ENCODE measurements around the gene TOX2.
A peak's percentile ranks its signal among the peaks of the same experiment; 100 is the strongest.

Gene TOX2

DNA sequence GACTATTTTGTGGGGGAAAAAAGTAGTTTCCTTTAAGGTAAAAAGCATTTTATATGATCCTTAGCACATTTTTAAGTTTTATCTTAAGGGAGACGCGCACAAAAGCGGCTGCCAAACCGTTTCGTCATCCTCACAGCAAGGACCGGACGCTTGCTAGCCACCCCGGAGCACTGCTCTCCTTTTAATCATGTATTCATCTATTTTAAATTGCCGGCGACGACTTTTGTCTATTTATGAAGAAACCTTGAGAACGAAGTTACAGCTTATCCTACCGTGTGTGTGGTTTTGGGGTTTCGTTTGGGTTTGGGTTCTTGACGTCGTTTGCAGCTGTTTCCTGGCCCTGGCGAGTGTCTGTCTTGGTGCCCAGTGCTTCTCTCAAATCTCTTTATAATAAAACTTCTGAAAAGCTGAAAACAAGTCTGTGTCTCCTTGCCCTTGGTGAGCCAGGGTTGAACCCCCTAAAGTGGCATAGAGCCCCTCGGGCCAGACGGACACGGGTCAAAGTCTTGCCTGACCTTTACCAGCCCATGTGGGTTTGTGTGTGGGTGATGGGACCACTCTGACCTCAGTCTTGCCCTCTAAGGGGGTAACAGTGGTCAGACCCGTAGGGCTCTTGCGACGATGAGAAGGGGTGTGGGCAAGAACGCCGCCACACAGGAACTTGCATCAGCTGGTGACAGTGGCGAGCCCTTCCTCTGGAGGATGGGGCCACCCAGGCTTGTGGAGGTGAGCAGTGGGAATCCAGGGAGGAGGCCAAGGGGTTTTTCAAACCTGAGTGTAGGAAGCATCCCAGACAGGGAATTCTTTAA is 154.8 kb downstream of the TOX2 start:
- DNase-seq (ENCODE audit: low spot score): peak; percentile 75
- TF ChIP-seq, protein P1, sequence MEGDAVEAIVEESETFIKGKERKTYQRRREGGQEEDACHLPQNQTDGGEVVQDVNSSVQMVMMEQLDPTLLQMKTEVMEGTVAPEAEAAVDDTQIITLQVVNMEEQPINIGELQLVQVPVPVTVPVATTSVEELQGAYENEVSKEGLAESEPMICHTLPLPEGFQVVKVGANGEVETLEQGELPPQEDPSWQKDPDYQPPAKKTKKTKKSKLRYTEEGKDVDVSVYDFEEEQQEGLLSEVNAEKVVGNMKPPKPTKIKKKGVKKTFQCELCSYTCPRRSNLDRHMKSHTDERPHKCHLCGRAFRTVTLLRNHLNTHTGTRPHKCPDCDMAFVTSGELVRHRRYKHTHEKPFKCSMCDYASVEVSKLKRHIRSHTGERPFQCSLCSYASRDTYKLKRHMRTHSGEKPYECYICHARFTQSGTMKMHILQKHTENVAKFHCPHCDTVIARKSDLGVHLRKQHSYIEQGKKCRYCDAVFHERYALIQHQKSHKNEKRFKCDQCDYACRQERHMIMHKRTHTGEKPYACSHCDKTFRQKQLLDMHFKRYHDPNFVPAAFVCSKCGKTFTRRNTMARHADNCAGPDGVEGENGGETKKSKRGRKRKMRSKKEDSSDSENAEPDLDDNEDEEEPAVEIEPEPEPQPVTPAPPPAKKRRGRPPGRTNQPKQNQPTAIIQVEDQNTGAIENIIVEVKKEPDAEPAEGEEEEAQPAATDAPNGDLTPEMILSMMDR (IDR thresholded peaks at IDR 0.05; ENCODE audit: extremely low read depth, insufficient read depth, missing control alignments): no peak
- in situ Hi-C loops (cut with MboI; ENCODE audit: low pct_unique_long_range_greater_than_20kb, low sequenced_read_pairs, unreplicated experiment): loop anchor here (10.0 kb wide), 1 partner anchor 225 kb away; no protein-coding TSS in a partner anchor

DNA sequence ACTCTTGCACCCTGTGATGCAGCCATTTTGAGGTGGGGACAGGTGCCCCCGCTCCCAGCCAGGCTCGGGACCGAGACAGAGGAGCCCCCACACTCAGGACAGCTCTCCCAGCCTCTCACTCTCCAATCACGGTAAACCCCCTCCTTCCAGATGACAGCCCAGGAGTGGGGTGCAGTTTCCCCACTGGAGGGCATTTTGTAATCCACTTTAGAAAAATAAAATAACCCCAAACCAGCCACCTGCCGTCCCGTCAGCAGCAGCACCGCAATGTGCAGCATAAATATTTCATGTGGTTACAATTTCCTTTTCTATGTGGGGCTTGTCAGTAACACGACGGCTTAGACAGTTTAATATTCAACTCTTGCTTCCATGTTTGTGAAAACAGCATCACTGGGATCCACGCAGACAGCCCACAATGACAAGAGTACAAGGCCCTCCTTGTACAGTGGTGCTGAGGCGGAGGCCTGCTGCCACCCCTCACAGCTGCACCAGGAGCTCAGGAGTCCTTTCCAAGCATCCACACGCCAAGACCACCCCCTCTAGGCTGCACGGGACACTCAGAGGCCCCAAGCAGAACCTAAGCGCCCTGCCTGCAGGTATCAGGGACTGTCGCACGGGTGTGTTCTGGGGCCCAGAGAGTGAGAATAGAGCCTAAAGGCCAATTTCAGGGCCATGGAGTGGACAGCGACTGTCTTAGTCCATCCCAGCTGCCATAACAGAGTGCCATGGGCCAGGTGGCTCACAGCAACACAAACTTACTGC is 155.7 kb downstream of the TOX2 start:
- TF ChIP-seq, protein P1 (IDR thresholded peaks at IDR 0.05; ENCODE audit: extremely low read depth, insufficient read depth, missing control alignments): no peak
- DNase-seq (ENCODE audit: low spot score): no peak
- in situ Hi-C loops (cut with MboI; ENCODE audit: low pct_unique_long_range_greater_than_20kb, low sequenced_read_pairs, unreplicated experiment): loop anchor here (10.0 kb wide), 1 partner anchor 226 kb away; no protein-coding TSS in a partner anchor

DNA sequence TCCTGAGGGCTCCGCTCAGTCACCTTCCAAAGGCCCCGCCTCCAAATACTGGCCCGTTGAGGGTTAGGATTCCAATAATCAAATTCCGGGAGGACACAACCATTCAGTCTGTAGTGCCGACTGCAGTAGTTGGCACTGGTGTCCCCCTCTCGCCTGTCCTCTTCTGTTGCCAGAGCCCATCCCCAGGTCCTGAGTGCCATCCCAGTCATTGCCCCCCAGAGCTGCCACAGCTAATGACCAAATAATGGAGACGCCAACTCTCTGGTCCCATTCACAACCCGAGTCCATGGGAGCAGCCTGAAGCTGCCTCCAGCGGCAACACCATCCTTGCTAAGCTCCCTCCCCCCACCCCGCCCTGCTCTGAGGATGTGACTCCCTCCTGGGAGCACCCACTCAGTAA is 156.4 kb downstream of the TOX2 start:
- no peak for DNase-seq (ENCODE audit: low spot score)
- in situ Hi-C loops (cut with MboI; ENCODE audit: low pct_unique_long_range_greater_than_20kb, low sequenced_read_pairs, unreplicated experiment): loop anchor here (10.0 kb wide), 1 partner anchor 226 kb away; no protein-coding TSS in a partner anchor
- TF ChIP-seq, protein P1 (IDR thresholded peaks at IDR 0.05; ENCODE audit: extremely low read depth, insufficient read depth, missing control alignments): no peak

DNA sequence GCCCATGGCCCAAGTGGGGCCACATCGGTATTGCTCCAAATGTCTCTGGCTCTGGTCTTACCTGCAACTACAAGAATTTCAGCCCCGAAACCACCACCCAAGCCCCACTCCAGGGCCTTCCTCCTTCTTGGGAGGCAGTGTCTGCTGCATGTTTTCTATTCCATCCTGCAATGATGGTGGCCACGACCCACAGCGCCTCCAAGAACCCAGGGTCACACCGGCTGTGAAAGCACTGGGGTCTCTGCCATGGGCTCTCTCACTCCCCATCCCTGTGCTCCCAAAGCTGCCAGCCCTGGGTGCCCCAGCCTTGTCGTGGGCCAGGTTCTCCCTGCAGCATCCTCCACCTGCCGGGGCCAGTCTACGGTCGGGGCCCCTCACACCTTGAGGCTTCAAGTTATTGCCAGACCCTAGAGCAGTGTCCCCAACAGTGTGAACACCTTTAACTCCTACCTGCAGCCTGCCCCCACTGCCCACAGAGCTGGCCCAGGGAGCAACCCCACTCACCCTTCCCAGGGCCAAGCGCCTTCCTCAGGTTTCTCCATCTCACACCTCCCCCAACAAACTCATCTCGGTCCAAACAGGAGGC is 157.0 kb downstream of the TOX2 start:
- no peak for DNase-seq (ENCODE audit: low spot score)
- TF ChIP-seq, protein P1 (IDR thresholded peaks at IDR 0.05; ENCODE audit: extremely low read depth, insufficient read depth, missing control alignments): no peak
- in situ Hi-C loops (cut with MboI; ENCODE audit: low pct_unique_long_range_greater_than_20kb, low sequenced_read_pairs, unreplicated experiment): loop anchor here (10.0 kb wide), 1 partner anchor 227 kb away; no protein-coding TSS in a partner anchor

DNA sequence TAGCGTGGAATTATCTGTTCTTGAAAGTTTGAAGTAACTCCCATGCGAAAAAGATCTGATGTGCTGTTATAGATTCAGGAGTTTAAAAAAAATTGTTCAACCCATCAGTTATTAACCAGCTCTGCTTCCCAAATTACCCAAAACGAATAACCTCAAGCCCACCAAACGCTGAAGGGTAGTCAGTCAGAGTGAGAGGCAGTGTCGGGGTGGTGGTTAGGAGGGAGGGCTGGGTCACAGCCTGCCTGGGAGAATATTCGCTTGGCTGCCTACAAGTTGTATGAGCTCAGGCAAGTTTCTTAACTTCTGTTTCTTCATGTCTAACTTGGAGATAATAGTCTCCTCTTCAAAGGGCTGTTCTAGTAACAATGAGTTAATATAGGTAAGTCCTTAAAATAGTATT is 157.7 kb downstream of the TOX2 start:
- in situ Hi-C loops (cut with MboI; ENCODE audit: low pct_unique_long_range_greater_than_20kb, low sequenced_read_pairs, unreplicated experiment): loop anchor here (10.0 kb wide), 1 partner anchor 228 kb away; no protein-coding TSS in a partner anchor
- no peak for DNase-seq (ENCODE audit: low spot score)
- TF ChIP-seq, protein P1 (IDR thresholded peaks at IDR 0.05; ENCODE audit: extremely low read depth, insufficient read depth, missing control alignments): no peak

DNA sequence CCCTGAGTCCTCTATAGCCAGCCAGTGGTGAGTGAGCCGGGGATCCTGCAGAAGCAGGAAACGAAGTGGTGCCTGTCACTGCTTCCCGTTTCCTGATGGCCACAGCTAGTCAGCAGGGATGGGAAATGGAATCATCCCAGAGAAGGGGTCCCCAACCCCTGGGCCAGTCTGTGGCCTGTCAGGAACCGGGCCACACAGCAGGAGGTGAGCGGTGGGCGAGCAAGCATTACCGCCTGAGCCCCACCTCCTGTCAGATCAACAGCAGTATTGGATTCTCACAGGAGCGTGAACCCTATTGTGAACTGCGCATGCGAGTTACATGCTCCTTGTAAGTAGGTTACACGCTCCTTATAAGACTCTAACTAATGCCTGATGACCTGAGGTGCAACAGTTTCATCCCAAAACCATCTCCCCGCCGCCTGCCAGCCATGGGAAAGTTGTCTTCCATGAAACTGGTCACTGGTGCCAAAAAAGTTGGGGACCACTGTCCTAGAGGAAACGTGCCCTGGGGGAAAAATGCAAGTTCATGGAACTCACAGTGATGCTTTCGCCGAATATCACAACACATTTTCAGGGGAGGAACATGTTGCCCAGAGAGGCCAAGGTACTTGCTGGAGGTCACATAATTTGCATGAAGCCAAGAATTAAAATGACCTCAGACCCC is 158.5 kb downstream of the TOX2 start:
- DNase-seq (ENCODE audit: low spot score): no peak

More for the DNA sequence above, 158.5 kb downstream of the TOX2 start:
- TF ChIP-seq, protein P1 (IDR thresholded peaks at IDR 0.05; ENCODE audit: extremely low read depth, insufficient read depth, missing control alignments): no peak
- in situ Hi-C loops (cut with MboI; ENCODE audit: low pct_unique_long_range_greater_than_20kb, low sequenced_read_pairs, unreplicated experiment): loop anchor here (10.0 kb wide), 1 partner anchor 228 kb away; no protein-coding TSS in a partner anchor

Data from GM13977 (cell line).